Colonic mucosa (tissue), 4 donors: ENCODE measurements around the gene NAGS. TPM values are rescaled to one million over a fixed set of nuclear protein-coding genes. Genes with fewer than 3 reads are reported as not detected.
A peak's percentile ranks its signal among the peaks of the same experiment; 100 is the strongest.
"Not testable (repeated sequence)": the region's sequence is repeated elsewhere in the genome, so short reads cannot be mapped to it uniquely, and the experiment has no call there.

Experiments
- DNase-seq: peaks from one replicate; pipeline ENCODE4 v3.0.0-alpha.2; 2020
- H3K27ac ChIP-seq: fragments of 200-600 bp; one replicate; pipeline ENCODE4 v1.8.0; 2021
- H3K27me3 ChIP-seq: fragments of 200-600 bp; one replicate; pipeline ENCODE4 v1.8.0; 2021
- H3K36me3 ChIP-seq: fragments of 200-600 bp; one replicate; pipeline ENCODE4 v1.8.0; 2021
- H3K4me1 ChIP-seq: fragments of 200-600 bp; one replicate; pipeline ENCODE4 v1.8.0; 2021; ENCODE audit warnings: mild to moderate bottlenecking
- H3K4me3 ChIP-seq: fragments of 200-600 bp; one replicate; pipeline ENCODE4 v1.8.0; 2021
- H3K9ac ChIP-seq, 2 donors: one replicate each; pipeline ENCODE4 v1.7.0; 2013; ENCODE audit warnings: control low read depth in 2 of 2, low read depth in 2 of 2, low read length in 2 of 2
- H3K9me3 ChIP-seq: fragments of 200-600 bp; one replicate; pipeline ENCODE4 v1.8.0; 2021
- intact Hi-C: fragments of 100-400 bp; cut with DNase I; formaldehyde crosslinking; loops from one replicate; pipeline ENCODE4 v1.14.1; 2022
- total RNA-seq, 2 donors: library from RNA; stranded (reverse); fragmentation: NEBNext Ultra II Directional in 1 of 2; extraction: Animal tissue kit (Norgen Biotek cat#: 25700) in 1 of 2; gene quantifications; one replicate each; pipeline ENCODE4 v1.2.1, GENCODE V29; 2021
- TF ChIP-seq, protein P1 (sequence below): fragments of 200-600 bp; IDR thresholded peaks from one replicate; pipeline ENCODE4 v1.8.0; 2022; ENCODE audit warnings: antibody characterized with exemption, mild to moderate bottlenecking
- donor health status: healthy.
- donor health status: DM: no; HTN: no; CAD: no.
- donor health status: DM: no; HTN: no; CAD: no.

Gene NAGS, protein sequence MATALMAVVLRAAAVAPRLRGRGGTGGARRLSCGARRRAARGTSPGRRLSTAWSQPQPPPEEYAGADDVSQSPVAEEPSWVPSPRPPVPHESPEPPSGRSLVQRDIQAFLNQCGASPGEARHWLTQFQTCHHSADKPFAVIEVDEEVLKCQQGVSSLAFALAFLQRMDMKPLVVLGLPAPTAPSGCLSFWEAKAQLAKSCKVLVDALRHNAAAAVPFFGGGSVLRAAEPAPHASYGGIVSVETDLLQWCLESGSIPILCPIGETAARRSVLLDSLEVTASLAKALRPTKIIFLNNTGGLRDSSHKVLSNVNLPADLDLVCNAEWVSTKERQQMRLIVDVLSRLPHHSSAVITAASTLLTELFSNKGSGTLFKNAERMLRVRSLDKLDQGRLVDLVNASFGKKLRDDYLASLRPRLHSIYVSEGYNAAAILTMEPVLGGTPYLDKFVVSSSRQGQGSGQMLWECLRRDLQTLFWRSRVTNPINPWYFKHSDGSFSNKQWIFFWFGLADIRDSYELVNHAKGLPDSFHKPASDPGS
- 10 to 100 TPM in 1 of 2 donors, 1 to 10 TPM in 1; 5.2 to 14.0 TPM for total RNA-seq

DNA sequence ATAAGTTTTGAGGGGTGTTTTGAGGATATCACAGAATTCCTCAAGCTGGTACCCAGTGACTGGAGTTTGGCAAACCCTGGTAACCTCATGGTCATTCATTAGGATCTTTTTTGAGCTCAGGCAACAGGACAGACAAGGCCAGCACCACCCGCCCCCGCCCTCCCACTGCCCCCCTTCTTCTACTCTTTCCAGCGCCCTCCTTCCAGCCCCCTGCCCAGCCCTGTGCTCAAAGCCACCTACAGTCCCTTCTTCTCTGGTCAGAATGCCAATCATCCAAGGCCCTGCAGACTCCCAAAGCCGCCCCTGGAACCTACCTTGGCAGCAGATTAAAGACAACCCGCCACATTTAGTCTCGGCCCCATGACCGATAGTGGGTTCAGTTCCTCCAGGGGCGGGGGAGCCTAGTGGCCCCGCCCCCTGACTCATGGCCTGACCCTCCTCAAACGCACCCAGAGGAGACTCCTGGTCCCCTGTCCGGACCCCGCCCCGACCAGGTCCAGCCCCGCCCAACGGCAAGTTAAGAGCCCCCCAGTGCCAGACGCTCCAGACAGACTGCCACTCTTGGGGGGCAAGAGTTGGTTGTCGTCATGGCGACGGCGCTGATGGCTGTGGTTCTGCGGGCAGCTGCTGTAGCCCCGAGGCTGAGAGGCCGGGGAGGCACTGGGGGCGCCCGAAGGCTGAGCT, at the start of gene NAGS:
Gene NAGS (plus strand): TSS at position 546 of the 684 bp plus-strand sequence. CDS start 42 bp downstream, at position 588.
- H3K27me3 ChIP-seq, result peaks cover 18% of the 10 kb centered on the region
- TF ChIP-seq, protein P1, sequence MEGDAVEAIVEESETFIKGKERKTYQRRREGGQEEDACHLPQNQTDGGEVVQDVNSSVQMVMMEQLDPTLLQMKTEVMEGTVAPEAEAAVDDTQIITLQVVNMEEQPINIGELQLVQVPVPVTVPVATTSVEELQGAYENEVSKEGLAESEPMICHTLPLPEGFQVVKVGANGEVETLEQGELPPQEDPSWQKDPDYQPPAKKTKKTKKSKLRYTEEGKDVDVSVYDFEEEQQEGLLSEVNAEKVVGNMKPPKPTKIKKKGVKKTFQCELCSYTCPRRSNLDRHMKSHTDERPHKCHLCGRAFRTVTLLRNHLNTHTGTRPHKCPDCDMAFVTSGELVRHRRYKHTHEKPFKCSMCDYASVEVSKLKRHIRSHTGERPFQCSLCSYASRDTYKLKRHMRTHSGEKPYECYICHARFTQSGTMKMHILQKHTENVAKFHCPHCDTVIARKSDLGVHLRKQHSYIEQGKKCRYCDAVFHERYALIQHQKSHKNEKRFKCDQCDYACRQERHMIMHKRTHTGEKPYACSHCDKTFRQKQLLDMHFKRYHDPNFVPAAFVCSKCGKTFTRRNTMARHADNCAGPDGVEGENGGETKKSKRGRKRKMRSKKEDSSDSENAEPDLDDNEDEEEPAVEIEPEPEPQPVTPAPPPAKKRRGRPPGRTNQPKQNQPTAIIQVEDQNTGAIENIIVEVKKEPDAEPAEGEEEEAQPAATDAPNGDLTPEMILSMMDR, result no peak
- no peaks in the 10 kb centered on the region for H3K9me3 ChIP-seq
- DNase-seq, result peak; percentile 29
- peak within 1 kb of the TSS; percentile 82 for H3K27ac ChIP-seq
- no peaks in the 10 kb centered on the region for H3K36me3 ChIP-seq
- H3K4me1 ChIP-seq, result peaks cover 11% of the 10 kb centered on the region
- H3K9ac ChIP-seq, result peak within 1 kb of the TSS; percentile 30 to 73
- intact Hi-C loops, result no loop called here
- peak within 1 kb of the TSS; percentile 62 for H3K4me3 ChIP-seq

GRCh38 chr17:43956222-43956621, 48.2 kb upstream of the NAGS start:
- Histone ChIP-seq H3K9me3 (no peaks in the 10 kb centered on the region), H3K9ac (no peak overlapping the region), H3K27me3 (peaks cover 27% of the 10 kb centered on the region), H3K36me3 (no peaks in the 10 kb centered on the region), H3K4me3 (no peak overlapping the region), H3K4me1 (peaks cover 3% of the 10 kb centered on the region), H3K27ac (no peak overlapping the region)
- no peak for DNase-seq
- TF ChIP-seq, protein P1, result no peak
- intact Hi-C loops, result no loop called here

- Histone ChIP-seq H3K4me3 (no peak overlapping the region), H3K9ac (no peak overlapping the region), H3K27ac (no peak overlapping the region), H3K4me1 (no peaks in the 10 kb centered on the region), H3K27me3 (peaks cover 1% of the 10 kb centered on the region), H3K36me3 (no peaks in the 10 kb centered on the region), H3K9me3 (no peaks in the 10 kb centered on the region)
- no peak for DNase-seq
- intact Hi-C loops, result no loop called here
- TF ChIP-seq, protein P1, result no peak
These were observed 45.6 kb upstream of the NAGS start for GRCh38 chr17:43958748-43959352.

DNA sequence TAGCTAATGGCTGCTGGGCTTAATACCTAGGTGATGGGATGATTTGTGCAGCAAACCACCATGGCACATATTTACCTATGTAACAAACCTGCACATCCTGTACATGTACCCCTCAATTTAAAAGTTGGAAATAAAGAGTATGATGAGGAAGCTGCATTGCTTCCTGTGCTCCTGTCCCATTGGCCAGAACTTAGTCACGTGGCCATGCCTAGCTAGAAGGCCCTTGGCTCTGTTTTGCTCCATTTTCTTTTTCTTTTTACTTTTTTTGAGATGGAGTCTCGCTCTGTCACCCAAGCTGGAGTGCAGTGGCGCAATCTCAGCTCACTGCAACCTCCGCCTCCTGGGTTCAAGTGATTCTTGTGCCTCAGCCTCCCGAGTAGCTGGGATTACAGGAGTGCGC, 43.1 kb upstream of the NAGS start:
- H3K9me3 ChIP-seq, H3K36me3 ChIP-seq, H3K4me3 ChIP-seq, H3K9ac ChIP-seq, H3K27me3 ChIP-seq, H3K4me1 ChIP-seq, DNase-seq, H3K27ac ChIP-seq, intact Hi-C loops: not testable (repeated sequence)

- Histone ChIP-seq H3K4me3 (no peak overlapping the region), H3K36me3 (no peaks in the 10 kb centered on the region), H3K9ac (no peak overlapping the region), H3K4me1 (no peaks in the 10 kb centered on the region), H3K9me3 (no peaks in the 10 kb centered on the region), H3K27me3 (no peaks in the 10 kb centered on the region), H3K27ac (no peak overlapping the region)
- DNase-seq, result no peak
- intact Hi-C loops, result no loop called here
- TF ChIP-seq, protein P1, result no peak
These were observed 42.5 kb upstream of the NAGS start for GRCh38 chr17:43961954-43962353.
